WTC11 (cell line): ENCODE measurements around the gene GLRA2. TPM values are rescaled to one million over a fixed set of nuclear protein-coding genes. Genes with fewer than 3 reads are reported as not detected.

Experiments
- ATAC-seq: fragments of 200-7000 bp; cut with Tn5 transposase; 2 replicates; pipeline ENCODE4 v1.10.0; 2021; ENCODE audit warnings: mild to moderate bottlenecking, moderate library complexity
- Bru-seq: library from RNA; stranded (reverse); fragments of 400-500 nt; gene quantifications from one replicate; lab custom pipeline; 2021; lab: Mats Ljungman, UMichigan
- CTCF ChIA-PET: fragments of 300-600 bp; sonication (Branson Sonifier 250); formaldehyde crosslinking; loops from one replicate; lab custom pipeline; 2021; ENCODE audit warnings: antibody characterized with exemption; lab: Charles Lee
- POLR2A ChIA-PET: fragments of 350-600 bp; sonication (Branson Sonifier 250); formaldehyde crosslinking; loops from one replicate; lab custom pipeline; 2021; ENCODE audit warnings: antibody characterized with exemption; lab: Charles Lee
- DNase-seq: peaks from one replicate; pipeline ENCODE4 v3.0.0; 2021; ENCODE audit warnings: low spot score
- H3K27ac Mint-ChIP-seq: 2 replicates; pipeline ENCODE4 v1.8.0; 2021; ENCODE audit warnings: mixed read lengths
- H3K27me3 Mint-ChIP-seq: 2 replicates; pipeline ENCODE4 v1.8.0; 2021; ENCODE audit warnings: low read depth, mild to moderate bottlenecking, moderate library complexity, mixed read lengths
- H3K36me3 Mint-ChIP-seq: 2 replicates; pipeline ENCODE4 v1.8.0; 2021; ENCODE audit warnings: mixed read lengths
- H3K4me1 Mint-ChIP-seq: 2 replicates; pipeline ENCODE4 v1.8.0; 2022; ENCODE audit warnings: mixed read lengths
- H3K4me3 Mint-ChIP-seq: 2 replicates; pipeline ENCODE4 v1.8.0; 2021; ENCODE audit warnings: mild to moderate bottlenecking, moderate library complexity, mixed read lengths
- H3K9me3 Mint-ChIP-seq: 2 replicates; pipeline ENCODE4 v1.8.0; 2021; ENCODE audit warnings: mixed read lengths
- AFF4 ChIP-seq: sonication (generic); formaldehyde crosslinking; IDR thresholded peaks from 2 replicates; pipeline ENCODE4 v1.8.1; 2023; ENCODE audit warnings: mild to moderate bottlenecking, missing genetic modification reagents, borderline replicate concordance
- ATF6 ChIP-seq: sonication (generic); formaldehyde crosslinking; IDR thresholded peaks from 2 replicates; pipeline ENCODE4 v1.8.1; 2023; ENCODE audit warnings: mild to moderate bottlenecking, missing genetic modification reagents
- CREM ChIP-seq: sonication (generic); formaldehyde crosslinking; IDR thresholded peaks from 2 replicates; pipeline ENCODE4 v1.8.1; 2022; ENCODE audit warnings: mild to moderate bottlenecking, missing genetic modification reagents, moderate library complexity
- IRF2 ChIP-seq: sonication (generic); formaldehyde crosslinking; IDR thresholded peaks from 2 replicates; pipeline ENCODE4 v1.8.0; 2022; ENCODE audit warnings: low read depth, missing genetic modification reagents, borderline replicate concordance
- JUN ChIP-seq: sonication (generic); formaldehyde crosslinking; IDR thresholded peaks from 2 replicates; pipeline ENCODE4 v1.8.0; 2023; ENCODE audit warnings: mild to moderate bottlenecking, missing genetic modification reagents
- MYBL2 ChIP-seq: sonication (generic); formaldehyde crosslinking; IDR thresholded peaks from 2 replicates; pipeline ENCODE4 v1.8.1; 2023; ENCODE audit warnings: mild to moderate bottlenecking, moderate library complexity, missing genetic modification reagents
- NFYB ChIP-seq: sonication (generic); formaldehyde crosslinking; conservative IDR thresholded peaks from 2 replicates; pipeline ENCODE4 v1.8.0; 2022; ENCODE audit warnings: low read depth, missing genetic modification reagents
- NR2C2 ChIP-seq: sonication (generic); formaldehyde crosslinking; IDR thresholded peaks from 2 replicates; pipeline ENCODE4 v1.8.0; 2022; ENCODE audit warnings: mild to moderate bottlenecking, missing genetic modification reagents
- RELA ChIP-seq: sonication (generic); formaldehyde crosslinking; IDR thresholded peaks from 2 replicates; pipeline ENCODE4 v1.8.1; 2022; ENCODE audit warnings: missing genetic modification reagents, mild to moderate bottlenecking, borderline replicate concordance
- SMAD3 ChIP-seq: sonication (generic); formaldehyde crosslinking; IDR thresholded peaks from 2 replicates; pipeline ENCODE4 v1.8.0; 2022; ENCODE audit warnings: missing genetic modification reagents, mild to moderate bottlenecking, borderline replicate concordance
- SOX15 ChIP-seq: fragments of 250-450 bp; sonication (Bioruptor Pico); IDR thresholded peaks from 2 replicates; pipeline ENCODE4 v1.9.0; 2021; ENCODE audit warnings: mild to moderate bottlenecking
- ZNF219 ChIP-seq: sonication (generic); formaldehyde crosslinking; IDR thresholded peaks from 2 replicates; pipeline ENCODE4 v1.8.0; 2023; ENCODE audit warnings: missing genetic modification reagents, mild to moderate bottlenecking, borderline replicate concordance
- ZNF232 ChIP-seq: sonication (generic); formaldehyde crosslinking; IDR thresholded peaks from 2 replicates; pipeline ENCODE4 v1.8.0; 2022; ENCODE audit warnings: mild to moderate bottlenecking, missing genetic modification reagents
- ZNF317 ChIP-seq: sonication (generic); formaldehyde crosslinking; IDR thresholded peaks from 2 replicates; pipeline ENCODE4 v1.8.1; 2023; ENCODE audit warnings: low read depth, mild to moderate bottlenecking, moderate library complexity, missing genetic modification reagents, borderline replicate concordance
- ZNF532 ChIP-seq: fragments of 250-450 bp; sonication (Bioruptor Pico); IDR thresholded peaks from 2 replicates; pipeline ENCODE4 v1.9.0; 2021; ENCODE audit warnings: mild to moderate bottlenecking, borderline replicate concordance
- ZNF671 ChIP-seq: fragments of 250-450 bp; sonication (Bioruptor Pico); IDR thresholded peaks from 2 replicates; pipeline ENCODE4 v1.8.0; 2021; ENCODE audit warnings: mild to moderate bottlenecking
- long read RNA-seq, 3 experiments: library from RNA in 1 of 3; library from capped mRNA in 1 of 3; library from polyadenylated mRNA in 1 of 3; unstranded in 2 of 3; stranded (forward) in 1 of 3; transcript quantifications; one replicate each; pipeline ENCODE4 v2.0.0, GENCODE V29; 2021
- total RNA-seq: library from RNA; stranded (reverse); gene quantifications from 3 replicates; pipeline ENCODE4 v1.2.3, GENCODE V29; 2021
- TF ChIP-seq, protein P1 (sequence below): sonication (generic); formaldehyde crosslinking; IDR thresholded peaks from 2 replicates; pipeline ENCODE4 v1.8.0; 2022; ENCODE audit warnings: mild to moderate bottlenecking, missing genetic modification reagents
- TF ChIP-seq, protein P2 (sequence below): sonication (generic); formaldehyde crosslinking; IDR thresholded peaks from 2 replicates; pipeline ENCODE4 v1.8.1; 2022; ENCODE audit warnings: low read depth, mild to moderate bottlenecking, moderate library complexity, missing genetic modification reagents, borderline replicate concordance

Gene GLRA2
- total RNA-seq: not detected in 3 replicates
- percentile 1 among the genes with signal in this experiment for Bru-seq, nascent RNA
- long read RNA-seq, experiment 1: 0 reads
- long read RNA-seq, experiment 2: 0 reads
- long read RNA-seq, experiment 3: 0 reads

DNA sequence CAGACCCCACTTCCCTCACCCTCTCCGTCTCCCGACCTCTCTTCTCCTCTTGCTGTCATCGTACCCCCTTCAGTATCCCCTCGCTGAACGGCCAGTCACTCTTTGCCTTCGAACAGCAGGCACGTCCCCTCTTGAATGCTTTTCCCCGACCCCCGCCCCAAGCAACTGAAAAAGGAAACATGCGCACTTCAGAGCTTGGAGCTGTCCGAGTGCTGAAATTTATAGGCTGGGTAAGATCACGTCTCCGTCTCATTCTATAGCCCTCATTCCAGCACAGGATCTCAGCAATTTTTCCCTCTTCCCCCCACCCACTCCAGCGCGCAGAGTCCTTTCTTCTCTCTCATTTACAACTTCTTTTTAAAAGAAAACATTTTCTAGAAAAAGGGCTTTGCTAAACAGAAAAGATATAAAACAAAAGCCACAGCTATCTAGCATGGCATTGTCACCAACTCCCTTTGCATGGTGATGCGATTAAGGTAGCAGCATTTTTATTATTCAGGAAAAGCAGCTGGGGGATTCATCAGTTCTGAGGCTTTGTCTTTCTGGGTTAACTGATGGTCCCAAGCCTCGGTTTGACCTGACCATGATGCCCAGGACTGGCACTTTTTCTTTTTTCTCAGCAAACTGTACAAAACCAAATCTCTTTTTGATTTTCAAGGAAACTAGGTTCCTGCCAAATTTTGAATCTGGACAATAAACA is at the start of gene GLRA2:
TSS of gene GLRA2 (plus strand) at position 247 of the 700 bp plus-strand sequence. CDS start 522 bp downstream, outside the sequence.
- Mint-ChIP-seq H3K4me1 (peaks cover 10% of the 10 kb centered on the region), H3K4me3 (peak within 1 kb of the TSS; percentile 84), H3K36me3 (no peaks in the 10 kb centered on the region), H3K27me3 (no peaks in the 10 kb centered on the region; the same call in 1 of the 2 replicates), H3K9me3 (peaks cover 8% of the 10 kb centered on the region), H3K27ac (no peak within 1 kb of the TSS)
- ATAC-seq (peak; percentile 74), DNase-seq (peak; percentile 52)
- no peak for TF ChIP-seq JUN (CRISPR knock-in tag)
- no peak for TF ChIP-seq ZNF317 (CRISPR knock-in tag)
- no peak for TF ChIP-seq NFYB (CRISPR knock-in tag)
- TF ChIP-seq, protein P1, sequence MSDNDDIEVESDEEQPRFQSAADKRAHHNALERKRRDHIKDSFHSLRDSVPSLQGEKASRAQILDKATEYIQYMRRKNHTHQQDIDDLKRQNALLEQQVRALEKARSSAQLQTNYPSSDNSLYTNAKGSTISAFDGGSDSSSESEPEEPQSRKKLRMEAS (CRISPR knock-in tag): no peak
- TF ChIP-seq SOX15 (CRISPR knock-in tag): no peak
- no peak for TF ChIP-seq RELA (CRISPR knock-in tag)
- no peak for TF ChIP-seq NR2C2 (CRISPR knock-in tag)
- TF ChIP-seq IRF2 (CRISPR knock-in tag): no peak
- TF ChIP-seq ZNF232 (CRISPR knock-in tag): no peak
- no peak for TF ChIP-seq ATF6 (CRISPR knock-in tag)
- no peak for TF ChIP-seq SMAD3 (CRISPR knock-in tag)
- TF ChIP-seq, protein P2, sequence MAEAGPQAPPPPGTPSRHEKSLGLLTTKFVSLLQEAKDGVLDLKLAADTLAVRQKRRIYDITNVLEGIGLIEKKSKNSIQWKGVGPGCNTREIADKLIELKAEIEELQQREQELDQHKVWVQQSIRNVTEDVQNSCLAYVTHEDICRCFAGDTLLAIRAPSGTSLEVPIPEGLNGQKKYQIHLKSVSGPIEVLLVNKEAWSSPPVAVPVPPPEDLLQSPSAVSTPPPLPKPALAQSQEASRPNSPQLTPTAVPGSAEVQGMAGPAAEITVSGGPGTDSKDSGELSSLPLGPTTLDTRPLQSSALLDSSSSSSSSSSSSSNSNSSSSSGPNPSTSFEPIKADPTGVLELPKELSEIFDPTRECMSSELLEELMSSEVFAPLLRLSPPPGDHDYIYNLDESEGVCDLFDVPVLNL (CRISPR knock-in tag): no peak
- ChIA-PET POLR2A (no interaction called here), CTCF (interaction anchor here (0.6 to 1.6 kb wide), 17 partner anchors 30 to 487 kb away, joined by 3 to 4 read pairs (median 3); no protein-coding TSS in a partner anchor)

- CTCF ChIA-PET: no interaction called here
- POLR2A ChIA-PET: no interaction called here
- DNase-seq (no peak), ATAC-seq (no peak)
- Mint-ChIP-seq H3K27me3 (no peaks in the 10 kb centered on the region), H3K4me3 (no peak overlapping the region), H3K4me1 (no peaks in the 10 kb centered on the region), H3K9me3 (no peaks in the 10 kb centered on the region), H3K36me3 (no peaks in the 10 kb centered on the region), H3K27ac (no peak overlapping the region)
- TF ChIP-seq ZNF219: no peak
- TF ChIP-seq ZNF671: no peak
- TF ChIP-seq AFF4 (CRISPR knock-in tag): no peak
- no peak for TF ChIP-seq MYBL2 (CRISPR knock-in tag)
- no peak for TF ChIP-seq ZNF532
- no peak for TF ChIP-seq CREM (CRISPR knock-in tag)
- TF ChIP-seq ATF6 (CRISPR knock-in tag): no peak
Observed at GRCh38 chrX:14489437-14489836, 39.9 kb upstream of the GLRA2 start.
